GM21723 (cell line): ENCODE results near the gene RCAN1.

ENCODE experiments used
- ATAC-seq: cut with Tn5 transposase; IDR thresholded peaks from one replicate; pipeline ENCODE4 v1.9.1; 2021; ENCODE audit warnings: mild to moderate bottlenecking, moderate library complexity; ENCODE audit not compliant: unreplicated experiment

RCAN1 gene

DNA sequence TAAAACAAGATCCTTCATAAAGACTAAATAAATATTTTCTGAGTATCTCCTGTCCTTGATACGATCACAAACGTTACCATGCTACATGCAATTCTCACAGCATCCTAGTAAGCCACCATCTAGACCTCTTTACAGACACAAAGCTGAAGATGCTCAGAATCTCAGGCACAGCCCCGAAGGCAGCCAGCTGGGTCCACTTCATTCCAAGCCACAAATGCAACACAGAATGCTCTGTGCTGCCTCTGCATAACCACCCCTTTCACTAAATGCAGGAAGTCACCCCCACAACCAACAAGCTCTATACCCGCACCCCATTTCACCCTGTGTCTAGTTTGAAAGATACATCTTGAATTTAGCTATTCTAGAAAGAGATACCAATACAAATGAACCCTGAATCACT is 12.9 kb downstream of the RCAN1 start:
- no peak for ATAC-seq

DNA sequence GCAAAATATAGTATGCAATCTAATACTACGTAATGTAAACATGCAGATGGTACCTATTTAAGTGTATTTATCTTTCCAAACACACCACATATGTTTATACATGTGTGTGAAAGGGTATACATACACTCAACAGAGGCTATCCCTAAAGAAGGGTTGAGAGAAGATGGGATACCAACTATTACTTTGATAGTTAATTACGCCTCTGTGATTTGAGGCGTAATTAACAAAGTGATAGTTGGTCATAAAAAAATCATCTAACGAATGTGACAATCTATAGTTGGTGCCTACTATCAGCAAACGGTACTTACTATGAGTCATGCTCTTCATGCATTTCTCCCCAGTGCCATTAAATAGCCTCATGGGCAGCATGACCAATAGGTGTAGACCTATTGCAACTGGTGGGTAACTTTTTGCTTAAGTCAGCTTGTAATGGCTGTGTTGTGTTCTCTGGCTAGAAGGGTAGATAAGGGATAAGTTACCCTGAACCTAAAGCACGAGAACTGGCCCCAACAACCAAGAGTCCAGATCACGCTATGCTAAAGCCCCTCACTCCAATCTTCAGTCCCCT is 15.3 kb downstream of the RCAN1 start:
- no peak for ATAC-seq

DNA sequence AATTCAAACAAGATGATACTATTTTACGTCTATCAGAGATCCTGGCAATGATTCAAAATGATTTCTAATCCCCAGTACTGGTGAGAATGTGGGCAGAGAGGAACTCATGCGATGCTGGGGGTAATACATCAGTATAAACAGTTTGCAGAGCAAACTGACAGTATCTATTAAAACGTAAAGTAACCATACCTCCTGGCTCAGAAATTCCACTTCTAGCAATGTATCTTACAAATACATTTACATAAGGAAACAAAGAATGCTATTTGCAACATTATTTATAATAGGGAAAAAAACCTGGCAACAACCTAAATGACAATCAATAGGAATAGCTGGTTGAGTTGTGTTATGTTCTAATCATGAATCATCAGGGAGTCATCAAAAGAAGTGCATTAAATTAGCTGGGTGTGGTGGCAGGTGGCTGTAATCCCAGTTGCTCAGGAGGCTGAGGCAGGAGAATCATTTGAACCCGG is 15.9 kb downstream of the RCAN1 start:
- ATAC-seq = no peak

DNA sequence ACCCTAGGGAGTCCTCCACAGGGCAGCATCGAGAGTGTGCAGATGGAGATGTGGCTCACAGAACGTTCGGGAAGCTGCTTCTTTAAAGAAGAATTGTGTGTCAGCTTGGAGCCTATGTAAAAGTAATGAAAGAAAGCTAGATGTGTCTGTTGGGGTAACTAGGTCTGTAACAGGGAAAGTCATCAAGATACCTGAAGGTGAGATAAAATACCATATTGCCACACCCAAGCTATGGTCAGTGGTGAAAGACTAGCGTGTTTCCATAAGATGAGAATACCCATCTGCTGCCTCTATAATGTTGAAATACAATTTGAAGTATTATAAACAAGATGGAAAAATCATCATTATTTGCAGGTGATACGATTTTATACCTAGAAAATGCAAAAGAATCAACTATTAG is 17.5 kb downstream of the RCAN1 start:
- ATAC-seq = no peak

DNA sequence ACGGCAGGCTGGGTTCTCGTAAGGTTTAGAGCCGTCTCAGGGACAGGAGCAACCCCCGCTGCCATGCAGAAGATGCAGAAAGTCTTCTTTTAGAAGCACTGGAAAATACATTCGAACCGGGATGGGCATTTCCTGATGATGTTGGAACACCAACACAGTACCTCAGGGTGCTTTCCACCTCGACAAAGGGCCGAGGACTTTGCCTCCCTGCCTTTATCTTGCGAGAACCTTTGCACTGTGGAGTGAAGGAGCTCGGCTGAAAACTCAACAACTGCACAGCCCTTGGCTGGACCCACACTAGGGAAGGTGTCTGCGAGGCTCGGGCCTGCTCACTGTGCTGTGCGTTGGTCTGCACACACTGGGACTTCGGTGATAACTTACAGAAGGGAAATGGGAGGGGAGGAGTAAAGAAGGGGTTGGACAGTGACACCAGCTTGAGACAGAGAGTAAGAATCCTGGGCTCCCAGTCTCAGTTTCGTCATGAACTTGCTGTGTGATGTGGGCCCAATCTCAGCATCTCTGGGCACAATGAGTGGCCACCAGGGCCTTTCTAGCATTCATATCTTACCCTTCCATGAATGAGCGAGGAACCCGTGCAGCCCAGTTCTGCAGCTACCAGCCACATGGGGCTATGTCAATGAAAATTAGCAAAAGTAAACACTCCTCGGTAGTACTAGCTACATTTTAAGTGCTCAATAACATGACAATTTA is 18.2 kb downstream of the RCAN1 start:
- ATAC-seq = no peak

DNA sequence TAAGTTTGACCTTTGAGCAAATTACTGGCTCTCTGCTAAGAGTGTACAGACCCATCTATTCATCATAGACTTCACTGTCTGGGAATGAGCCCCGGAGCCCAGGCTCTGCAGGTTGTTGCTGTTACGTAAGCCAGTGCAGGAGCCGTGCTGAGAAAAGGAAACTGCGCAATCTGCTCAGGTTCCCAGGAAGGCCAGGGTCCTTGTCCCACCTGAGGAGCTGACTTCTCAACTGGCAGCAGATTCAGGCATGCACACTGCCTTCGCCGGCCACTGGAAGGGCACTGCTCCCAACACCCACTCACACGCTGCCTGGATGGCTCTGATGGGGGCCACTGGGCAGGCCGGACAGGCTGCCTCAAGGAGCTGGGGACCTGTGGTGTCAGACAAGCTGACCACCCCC is 19.5 kb downstream of the RCAN1 start:
- ATAC-seq = no peak

DNA sequence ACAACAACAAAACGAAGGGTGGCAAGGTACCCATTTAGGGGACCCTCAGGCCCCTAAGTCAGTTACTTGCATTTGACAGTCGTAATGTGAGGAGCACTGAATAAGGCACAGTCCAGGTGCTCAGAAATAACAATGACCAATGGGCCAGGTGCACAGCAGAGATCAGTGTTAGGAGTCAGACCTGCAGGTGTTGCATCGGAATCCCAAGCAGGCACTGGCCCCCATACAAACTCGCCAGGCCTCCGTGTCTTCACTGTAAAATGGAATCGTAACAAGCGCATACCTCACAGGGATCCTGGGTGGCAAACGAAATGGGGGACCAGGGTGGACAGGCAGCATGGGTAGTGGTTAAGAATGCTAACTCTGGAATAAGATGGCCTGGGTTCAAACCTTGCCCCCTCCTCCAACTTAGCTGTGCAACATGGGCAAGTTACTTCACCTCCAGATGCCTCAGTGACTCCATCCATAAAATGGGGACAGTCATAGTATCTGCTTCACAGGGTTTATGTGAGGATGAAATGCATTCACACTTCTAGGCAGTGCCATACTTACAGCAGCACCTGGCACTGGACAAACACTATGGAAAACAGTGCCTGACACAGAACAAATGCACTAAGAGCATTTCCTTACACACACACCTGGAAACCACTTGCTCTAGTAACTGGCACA is 20.2 kb downstream of the RCAN1 start:
- no peak for ATAC-seq

DNA sequence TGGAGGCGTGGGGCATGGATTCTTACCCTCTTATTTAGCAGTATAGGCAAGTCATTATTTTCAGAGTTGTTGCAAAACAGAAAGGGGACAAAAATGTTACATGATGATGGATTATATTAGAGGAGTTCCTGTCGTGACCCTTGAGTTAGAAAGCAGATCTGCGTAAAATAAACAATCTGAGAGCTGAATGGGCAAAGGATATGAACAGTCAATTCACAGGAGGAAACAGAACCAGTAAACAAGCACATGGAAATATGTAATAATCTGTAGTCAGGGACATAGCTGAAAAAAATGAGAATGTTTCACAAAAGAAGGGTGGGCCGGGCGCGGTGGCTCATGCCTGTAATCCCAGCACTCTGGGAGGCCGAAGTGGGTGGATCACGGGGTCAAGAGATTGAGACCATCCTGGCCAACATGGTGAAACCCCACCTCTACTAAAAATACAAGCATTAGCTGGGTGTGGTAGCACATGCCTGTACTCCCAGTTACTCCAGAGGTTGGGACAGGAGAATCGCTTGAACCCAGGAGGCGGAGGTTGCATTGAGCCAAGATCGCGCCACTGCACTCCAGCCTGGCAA is 20.9 kb downstream of the RCAN1 start:
- no peak for ATAC-seq

DNA sequence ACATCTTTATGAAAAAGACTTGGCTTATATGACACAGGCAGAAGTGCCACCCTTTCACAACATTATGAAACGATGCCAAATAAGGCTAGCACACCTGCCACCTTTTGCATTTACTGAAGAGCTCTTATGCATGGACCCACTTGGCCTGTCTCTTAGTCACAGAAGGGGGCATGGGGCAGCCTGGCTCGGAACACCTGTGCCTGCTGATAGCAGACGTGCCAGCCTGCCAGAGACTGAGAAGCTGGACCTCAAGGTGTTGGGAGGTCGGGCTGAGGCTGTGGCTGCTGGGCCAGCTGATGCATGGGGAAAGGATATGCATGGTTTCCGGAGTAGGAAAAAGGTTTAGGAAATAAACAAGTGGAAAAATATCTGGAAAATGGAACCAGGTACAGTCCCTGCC is 21.5 kb downstream of the RCAN1 start:
- no peak for ATAC-seq

DNA sequence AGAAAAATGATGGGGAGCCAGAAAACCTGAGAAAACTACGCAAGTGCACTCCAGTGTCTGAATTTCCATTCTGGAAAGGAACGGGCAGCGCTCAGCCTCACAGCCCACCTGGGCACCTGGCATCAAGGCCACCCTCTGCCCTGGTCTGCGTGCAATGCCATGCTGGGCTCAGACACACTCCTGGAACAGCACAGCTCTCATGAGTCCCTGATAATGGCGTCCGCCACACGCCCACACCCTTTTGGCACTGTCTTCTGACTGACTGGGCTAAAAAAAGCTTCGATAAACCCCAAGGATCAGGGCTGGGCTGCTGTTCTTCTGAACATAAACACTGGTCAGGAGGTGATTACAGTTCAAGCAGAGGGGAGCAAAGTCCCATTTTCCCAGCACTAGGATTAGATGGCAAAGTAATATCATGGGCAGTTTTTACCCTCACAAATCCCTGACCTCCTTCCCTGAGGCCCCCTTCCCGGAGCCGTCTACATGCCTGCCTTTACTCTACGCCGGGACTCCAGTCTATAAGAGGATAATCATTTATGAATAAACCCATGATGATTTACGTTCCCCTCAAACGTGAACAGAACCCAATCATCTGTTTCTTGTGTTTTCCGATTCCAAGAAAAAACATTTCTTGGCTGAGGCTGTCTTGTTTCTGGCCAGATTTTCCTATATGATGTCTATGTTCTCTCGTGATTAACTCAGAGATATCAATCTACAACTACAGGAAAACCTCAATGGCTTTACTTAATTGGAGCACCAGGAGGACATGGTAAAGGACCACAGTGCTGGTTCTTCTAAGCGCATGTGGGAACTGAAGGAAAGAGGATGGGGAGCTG is 22.6 kb downstream of the RCAN1 start:
- ATAC-seq = no peak

DNA sequence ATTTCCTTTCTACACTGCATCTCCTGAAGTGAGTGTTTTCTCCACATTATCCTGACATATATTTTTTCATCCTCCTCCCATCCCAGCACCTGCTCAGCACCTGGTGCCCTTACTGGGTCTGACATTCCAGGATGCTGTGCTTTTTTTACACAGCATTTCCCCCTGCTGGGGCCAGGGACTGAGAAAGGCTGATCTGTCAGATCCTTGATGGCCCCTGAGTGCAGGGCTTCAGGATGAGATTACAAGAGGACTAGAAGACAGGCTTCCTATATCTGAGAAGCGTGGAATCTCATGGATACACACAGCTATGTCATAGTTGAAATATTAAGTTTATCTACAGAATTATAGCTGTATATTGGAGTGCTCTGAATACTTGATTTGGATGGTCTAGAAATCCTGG is 24.4 kb downstream of the RCAN1 start:
- ATAC-seq = no peak

DNA sequence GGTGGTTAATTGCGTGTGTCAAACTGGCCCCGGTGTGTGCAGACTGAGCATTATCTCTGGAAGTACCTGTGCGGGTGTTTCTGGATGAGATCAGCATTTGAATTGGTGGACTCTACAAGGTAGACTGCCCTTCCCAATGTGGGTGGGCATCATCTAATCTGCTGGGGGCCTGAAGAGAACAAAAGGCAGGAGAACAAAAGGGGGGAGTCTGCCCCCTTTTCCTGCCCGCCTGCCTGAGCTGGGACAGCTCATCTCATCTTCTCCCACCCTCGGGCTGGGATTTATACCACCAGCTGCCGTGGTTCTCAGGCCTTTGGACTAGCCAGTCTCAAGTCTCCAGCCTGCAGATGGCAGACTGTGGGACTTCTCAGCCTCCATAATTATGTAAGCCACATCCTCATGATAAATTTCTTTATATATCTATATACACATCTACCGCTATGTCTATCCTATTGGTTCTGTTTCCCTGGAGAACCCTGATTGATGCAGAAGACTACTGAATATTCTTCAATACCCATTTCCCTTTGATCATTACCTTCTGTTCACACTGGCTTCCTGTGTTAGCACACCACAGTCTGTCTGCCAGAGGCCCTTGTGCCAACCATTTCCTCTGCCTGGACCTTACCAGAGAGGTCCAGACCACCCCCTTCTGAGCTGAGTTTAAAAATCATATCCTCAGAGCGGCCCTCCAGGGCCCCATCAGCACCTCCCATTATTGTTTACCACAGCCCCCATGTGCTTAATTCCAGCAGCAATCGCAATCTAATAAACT is 25.2 kb downstream of the RCAN1 start:
- ATAC-seq = no peak

DNA sequence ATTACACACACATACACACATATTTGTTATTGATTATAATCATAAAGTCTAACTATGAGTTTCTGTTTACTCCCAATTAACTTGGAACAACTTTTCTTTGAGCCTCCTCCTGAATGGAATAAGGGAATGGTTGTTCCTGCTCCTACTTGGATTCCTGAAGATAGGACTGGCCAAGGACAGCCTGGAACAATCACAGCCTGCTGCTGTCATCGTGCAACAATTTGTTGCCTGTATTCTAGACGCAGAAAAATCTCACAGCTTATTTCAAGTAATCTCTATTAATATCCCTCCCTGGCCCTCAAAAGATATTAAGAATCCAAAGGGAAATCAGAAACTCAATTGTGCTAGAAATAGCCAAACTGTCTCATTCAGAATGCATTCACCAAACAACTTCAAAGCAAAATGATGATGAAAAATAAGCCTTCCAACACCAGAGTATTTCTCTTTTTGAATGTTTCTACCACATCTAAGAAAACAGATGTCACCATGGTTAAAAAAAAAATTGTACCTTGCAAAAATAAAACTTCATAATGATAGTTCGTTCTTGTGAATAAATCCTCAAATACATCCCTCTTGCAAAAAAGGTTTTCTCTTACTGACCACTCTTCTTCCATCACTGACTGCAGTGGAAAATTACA is 30.9 kb downstream of the RCAN1 start:
- no peak for ATAC-seq

DNA sequence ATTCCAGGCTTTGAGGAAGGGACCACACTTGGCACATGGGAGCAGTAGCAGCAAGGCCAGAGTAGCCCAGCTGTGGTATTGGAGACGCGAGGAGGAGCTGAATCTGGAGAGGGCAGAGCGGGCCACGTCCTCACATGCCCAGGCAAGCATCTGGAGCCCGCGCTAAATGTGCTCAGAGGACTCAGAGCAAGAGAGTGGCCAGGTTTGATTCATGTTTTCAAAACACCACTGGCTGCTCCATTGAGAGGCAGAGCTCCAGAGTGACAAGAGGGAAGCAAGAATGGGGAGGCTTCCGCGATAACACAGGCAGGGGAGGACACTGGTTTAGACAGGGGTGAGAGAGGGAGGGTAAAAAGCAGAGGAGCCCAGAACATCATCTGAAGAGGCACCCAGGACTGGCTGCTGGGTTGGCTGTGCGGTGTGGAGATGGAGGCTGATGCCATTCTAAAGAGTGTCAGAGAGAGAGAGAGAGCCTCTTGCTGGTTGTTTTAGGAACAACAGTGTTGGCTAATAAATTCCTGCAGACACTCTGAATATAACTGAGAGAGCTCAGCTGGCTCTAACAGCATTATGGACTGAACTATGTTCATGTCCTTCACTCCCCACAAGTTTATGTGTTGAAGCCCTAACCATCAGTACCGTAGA is 32.3 kb downstream of the RCAN1 start:
- ATAC-seq = no peak

DNA sequence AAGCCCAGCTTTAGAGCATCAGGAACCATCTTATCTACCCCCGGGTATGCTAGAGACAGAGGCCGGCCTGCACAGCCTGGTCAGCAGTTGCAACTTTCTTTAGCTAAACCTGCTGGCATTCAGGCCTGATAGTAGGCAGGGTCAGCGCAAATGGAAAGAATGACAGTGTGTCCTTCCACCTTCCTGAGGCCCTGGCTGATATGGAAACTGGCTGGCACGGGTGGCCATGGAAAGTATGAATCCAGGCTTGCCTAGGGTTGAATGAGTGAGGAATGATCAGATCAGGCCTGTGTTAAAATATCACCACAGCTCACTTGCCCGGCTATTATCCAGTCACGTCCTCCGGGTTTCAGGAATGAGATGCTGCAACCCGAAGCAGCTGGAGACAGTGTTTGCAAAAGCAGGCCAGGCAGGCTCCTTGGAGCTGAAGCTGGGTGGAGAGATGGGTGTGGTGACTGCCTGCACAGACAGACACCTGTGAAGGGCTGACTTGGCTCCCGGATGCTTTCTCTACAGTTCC is 34.7 kb downstream of the RCAN1 start:
- ATAC-seq = no peak

DNA sequence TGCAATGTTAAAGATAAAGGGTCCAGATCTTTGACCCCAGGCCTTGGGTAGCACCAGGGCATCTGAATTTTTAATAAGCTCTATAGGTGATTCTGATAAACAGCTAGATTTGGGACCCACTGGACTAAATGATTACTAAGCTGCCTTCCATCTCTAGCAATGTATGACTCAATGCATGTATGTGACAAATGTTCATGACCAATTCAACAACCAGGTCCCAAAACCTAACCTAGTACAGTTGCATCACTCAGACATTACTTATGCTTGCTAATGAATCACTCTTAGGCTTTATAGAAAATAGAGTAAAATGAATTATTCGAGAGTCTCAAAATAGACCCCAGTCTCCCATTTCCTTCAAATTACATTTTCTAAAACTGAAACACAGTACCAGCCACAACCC is 35.5 kb downstream of the RCAN1 start:
- ATAC-seq = no peak

DNA sequence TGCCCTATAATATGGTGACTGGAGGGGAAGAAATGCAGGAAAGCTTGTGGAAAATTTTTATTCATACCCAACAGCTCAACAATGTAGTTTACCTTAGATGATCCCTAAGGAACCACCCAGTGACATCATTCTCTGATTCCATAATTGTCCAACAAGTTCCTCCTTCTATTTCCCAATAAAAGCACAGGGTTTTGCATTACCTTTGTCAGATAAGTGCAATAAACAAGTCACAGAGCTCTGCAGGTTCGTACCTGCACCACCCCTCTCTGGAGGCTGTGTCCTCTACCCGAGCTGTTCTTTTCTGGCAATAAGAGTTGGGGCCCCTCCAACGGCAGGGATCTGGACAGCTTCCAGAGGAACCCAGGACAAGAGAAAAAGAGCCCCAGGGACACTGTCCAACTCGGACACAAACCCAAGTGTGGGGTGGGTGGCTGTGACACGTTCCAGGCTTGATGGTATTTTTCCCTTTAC is 38.8 kb downstream of the RCAN1 start:
- ATAC-seq = no peak

DNA sequence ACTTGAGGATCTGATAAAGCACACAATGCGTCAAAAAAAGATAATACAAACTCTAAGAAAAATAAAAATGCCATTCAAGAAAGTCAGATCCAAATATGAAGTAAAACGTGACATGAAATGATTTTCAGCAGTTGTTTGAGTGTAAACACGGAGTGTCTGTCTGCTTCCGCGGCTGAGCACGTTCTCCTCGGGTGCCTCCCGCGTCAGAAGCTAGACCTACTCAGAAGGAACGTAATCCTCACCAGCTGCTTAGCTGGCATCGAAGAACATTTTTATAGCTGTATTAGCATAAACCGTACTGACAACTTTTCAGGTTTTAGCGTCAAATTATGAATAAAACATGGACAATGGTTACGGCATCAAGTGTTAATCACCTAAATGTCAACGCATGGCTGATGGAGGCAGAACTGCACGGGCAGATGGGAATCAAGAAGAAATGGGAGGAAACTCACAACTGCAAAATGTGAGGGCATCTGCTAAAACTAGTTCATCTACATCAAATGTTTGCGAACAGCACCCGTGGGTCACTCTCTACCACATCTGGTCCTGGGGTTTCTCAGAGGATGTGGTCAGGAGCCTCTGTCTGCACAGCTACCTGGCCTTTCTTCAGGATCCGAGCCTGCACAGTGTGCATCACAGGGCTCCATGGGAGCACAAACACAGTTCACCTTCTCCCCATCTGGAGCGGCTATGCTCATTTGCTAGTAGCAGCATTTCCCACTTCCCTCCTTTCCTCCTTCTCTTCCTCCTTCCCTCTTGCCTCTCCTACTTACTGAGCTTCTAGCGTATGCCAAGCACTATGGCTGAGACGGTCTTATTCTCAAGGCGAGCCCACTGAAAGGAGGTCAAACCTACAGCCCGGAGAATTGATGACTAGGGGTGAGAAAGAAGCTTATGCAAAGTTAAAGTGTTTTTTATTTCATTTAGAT is 40.0 kb downstream of the RCAN1 start:
- ATAC-seq = no peak
